GM12864 (cell line): ENCODE measurements around the gene UBAC2.

Experiments used
- DNase-seq: peaks from one replicate; pipeline ENCODE4 v3.0.0-alpha.2; 2011; ENCODE audit warnings: low read depth
- H3K4me3 ChIP-seq: 2 replicates; pipeline ENCODE4 v1.5.1; 2011; ENCODE audit warnings: mild to moderate bottlenecking, low read depth, low read length, control low read depth
- TF ChIP-seq, protein P1 (sequence below): IDR thresholded peaks from 2 replicates; pipeline ENCODE4 v1.5.1; 2011; ENCODE audit warnings: low read depth, mild to moderate bottlenecking, moderate library complexity, low read length, control low read depth, inconsistent platforms; ENCODE audit errors: missing control alignments

UBAC2 gene

GRCh38 chr13:99311137-99311536 is 110.5 kb downstream of the UBAC2 start:
- DNase-seq, result no peak
- no peak overlapping the region for H3K4me3 ChIP-seq
- TF ChIP-seq, protein P1, sequence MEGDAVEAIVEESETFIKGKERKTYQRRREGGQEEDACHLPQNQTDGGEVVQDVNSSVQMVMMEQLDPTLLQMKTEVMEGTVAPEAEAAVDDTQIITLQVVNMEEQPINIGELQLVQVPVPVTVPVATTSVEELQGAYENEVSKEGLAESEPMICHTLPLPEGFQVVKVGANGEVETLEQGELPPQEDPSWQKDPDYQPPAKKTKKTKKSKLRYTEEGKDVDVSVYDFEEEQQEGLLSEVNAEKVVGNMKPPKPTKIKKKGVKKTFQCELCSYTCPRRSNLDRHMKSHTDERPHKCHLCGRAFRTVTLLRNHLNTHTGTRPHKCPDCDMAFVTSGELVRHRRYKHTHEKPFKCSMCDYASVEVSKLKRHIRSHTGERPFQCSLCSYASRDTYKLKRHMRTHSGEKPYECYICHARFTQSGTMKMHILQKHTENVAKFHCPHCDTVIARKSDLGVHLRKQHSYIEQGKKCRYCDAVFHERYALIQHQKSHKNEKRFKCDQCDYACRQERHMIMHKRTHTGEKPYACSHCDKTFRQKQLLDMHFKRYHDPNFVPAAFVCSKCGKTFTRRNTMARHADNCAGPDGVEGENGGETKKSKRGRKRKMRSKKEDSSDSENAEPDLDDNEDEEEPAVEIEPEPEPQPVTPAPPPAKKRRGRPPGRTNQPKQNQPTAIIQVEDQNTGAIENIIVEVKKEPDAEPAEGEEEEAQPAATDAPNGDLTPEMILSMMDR, result no peak

- TF ChIP-seq, protein P1, result no peak
- H3K4me3 ChIP-seq, result no peak overlapping the region
- no peak for DNase-seq
These were observed 111.3 kb downstream of the UBAC2 start for GRCh38 chr13:99311748-99312492.

GRCh38 chr13:99312493-99312883 is 111.8 kb downstream of the UBAC2 start:
- no peak for DNase-seq
- TF ChIP-seq, protein P1, result no peak

GRCh38 chr13:99313501-99313900 is 112.8 kb downstream of the UBAC2 start:
- H3K4me3 ChIP-seq, result no peak overlapping the region
- DNase-seq, result no peak
- TF ChIP-seq, protein P1, result no peak

More at GRCh38 chr13:99312493-99312883, 111.8 kb downstream of the UBAC2 start:
- H3K4me3 ChIP-seq, result no peak overlapping the region

DNA sequence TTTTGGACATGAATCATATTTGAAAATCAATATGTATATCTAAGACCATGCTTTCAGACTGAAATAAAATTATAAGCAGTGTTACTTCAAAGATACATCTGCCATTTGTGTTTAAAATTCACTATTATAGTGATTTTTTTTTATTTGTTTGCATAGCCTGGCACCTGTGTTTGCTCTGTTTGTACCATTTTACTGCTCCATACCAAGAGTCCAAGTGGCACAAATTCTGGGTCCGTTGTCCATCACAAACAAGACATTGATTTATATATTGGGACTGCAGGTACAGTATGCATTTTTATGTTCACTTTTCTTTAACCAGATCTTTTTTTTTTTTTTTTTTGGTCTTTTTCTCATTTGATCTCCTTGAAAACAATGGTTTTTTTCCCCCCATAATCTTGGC is 113.3 kb downstream of the UBAC2 start:
- no peak overlapping the region for H3K4me3 ChIP-seq
- no peak for DNase-seq
- TF ChIP-seq, protein P1, result no peak

- TF ChIP-seq, protein P1, result no peak
- DNase-seq, result no peak
- H3K4me3 ChIP-seq, result no peak overlapping the region
These were observed 114.1 kb downstream of the UBAC2 start for GRCh38 chr13:99314640-99315176.

DNA sequence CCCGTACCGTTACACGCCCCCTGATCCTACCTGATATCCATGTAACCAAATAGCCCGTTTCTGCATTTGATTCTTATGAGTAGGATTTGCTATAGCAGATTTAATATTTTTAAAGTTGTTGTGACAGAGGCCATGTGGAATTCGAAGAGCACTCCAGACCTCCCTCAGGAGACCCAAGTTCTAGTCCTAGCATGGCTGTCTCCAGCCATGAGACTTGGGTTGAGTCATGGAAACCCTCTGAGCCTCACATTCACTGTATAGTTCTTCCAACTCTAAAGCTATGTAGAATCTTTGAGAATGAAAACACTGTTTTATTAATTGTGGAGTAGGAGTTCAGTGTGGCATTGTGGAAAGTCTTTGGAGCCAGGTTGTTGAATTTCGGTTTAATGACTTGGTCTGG is 114.5 kb downstream of the UBAC2 start:
- DNase-seq, result no peak
- TF ChIP-seq, protein P1, result no peak
- H3K4me3 ChIP-seq, result no peak overlapping the region
